Central memory CD4-positive, alpha-beta T cell (primary cell): ENCODE data around the gene RPH3AL.
"Not testable (repeated sequence)": the region's sequence is repeated elsewhere in the genome, so short reads cannot be mapped to it uniquely, and the experiment has no call there.

Experiments used
- DNase-seq: peaks from one replicate; pipeline ENCODE4 v3.0.0; 2022

Gene RPH3AL

DNA sequence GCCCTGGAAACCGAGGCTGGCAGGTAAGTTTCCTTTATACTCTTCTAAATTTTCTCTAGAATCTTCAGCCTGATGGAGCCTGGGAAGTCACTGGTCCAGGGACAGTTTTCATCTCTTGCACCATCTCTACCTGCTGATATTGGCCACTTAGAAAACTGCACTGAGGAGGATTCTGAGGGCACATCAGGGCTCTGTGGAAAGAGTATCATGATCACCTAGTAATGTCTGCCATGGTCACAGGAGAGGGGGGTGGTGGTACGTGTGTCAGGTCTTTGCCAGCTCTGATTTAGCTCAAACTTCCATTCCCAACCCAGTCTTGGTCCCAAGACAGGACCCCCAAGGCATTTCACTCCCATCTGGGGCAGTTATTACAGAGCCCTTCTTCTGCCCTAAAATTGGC lies 136.0 kb downstream of the RPH3AL start:
- DNase-seq: no peak

DNA sequence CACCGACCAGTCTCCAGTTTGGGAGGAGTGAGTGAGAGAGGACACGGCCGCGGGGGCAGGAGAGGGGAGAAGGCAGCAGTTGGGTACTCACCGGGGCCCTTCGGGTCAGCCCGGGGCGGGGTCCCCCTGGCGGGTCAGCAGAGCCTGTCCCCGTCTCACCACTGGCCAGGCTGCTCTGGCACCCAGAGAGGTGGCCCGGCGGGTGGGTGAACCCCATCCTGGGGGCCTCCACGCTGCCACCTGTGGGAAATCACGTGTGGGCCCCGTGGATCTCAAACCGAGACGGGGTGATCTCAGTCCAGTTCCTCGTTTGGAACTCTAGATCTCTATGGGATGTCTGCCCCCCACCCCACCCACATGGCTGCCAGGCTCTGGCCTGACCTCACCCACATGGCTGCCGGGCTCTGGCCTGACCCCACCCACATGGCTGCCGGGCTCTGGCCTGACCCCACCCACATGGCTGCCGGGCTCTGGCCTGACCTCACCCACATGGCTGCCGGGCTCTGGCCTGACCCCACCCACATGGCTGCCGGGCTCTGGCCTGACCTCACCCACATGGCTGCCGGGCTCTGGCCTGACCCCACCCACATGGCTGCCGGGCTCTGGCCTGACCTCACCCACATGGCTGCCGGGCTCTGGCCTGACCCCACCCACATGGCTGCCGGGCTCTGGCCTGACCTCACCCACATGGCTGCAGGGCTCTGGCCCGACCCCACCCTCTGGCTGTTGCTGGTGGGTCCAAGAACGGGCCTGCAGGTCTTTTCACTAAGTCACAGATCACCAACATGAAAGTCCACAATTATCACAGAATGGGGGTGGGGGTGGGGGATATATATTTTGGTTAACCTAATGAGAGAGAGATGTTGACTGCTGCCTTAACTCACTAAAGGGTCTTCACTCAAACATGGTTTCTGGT lies 136.8 kb downstream of the RPH3AL start:
- not testable (repeated sequence) for DNase-seq

DNA sequence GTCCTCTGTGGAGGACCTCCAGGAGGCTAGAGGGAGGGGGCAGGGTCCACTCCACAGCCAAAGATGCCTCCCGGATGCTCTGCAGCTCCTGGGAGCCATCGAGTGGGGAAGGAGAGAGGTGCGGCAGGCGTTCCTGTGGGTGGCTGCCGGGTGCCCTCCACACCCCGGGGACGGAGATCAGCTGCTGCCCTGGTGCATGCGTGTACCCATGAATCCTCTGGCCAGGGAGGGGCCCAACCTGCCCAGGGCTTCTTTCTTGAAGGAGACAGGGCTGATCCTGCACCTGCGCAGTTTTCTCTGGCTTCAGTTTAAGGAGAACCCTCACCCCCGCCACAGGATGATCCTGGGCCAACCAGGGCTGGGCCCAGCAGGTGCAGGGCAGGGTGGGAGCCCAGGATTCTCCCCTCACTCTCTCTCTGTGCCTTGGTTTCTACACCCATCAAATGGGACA lies 137.7 kb downstream of the RPH3AL start:
- DNase-seq: no peak

DNA sequence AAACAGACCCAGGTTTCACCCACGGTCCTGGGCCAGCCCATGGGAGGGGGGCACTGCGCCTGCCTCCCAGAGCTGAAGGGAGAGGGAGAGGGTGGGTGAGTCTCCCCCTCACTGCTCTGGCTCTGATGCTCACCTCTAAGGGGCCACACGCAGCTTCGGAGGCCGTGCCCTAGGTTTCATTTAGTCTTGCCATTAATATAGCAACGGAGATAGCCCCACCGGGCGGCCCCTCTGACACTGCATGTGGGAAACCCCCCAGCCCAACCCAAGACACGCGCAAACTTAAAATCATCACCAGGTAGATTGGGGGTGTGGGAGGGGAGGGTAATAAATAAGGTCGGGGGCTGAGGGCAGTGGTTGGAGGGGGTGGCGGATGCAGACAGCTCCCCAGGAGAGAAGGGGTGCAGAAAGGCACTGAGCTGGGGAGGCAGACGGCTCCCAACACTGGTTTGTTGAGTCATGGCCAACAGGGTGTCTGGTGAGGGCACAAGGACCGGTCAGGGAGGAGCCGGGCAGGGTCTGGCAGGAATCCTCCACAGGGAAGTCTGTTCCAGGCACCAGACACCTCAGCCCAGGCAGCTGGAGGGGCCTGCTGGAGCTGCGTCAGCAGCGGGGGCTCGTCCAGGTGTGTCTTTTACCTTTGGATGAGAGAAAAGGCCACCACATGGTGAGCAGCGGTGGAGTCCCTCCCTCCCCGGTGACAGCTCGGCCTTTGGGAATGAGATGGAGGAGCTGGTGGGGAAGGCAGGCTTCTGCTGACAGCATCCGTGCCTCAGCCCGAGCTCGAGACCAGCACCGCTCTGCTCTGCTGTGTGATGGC lies 139.1 kb downstream of the RPH3AL start:
- DNase-seq: no peak

DNA sequence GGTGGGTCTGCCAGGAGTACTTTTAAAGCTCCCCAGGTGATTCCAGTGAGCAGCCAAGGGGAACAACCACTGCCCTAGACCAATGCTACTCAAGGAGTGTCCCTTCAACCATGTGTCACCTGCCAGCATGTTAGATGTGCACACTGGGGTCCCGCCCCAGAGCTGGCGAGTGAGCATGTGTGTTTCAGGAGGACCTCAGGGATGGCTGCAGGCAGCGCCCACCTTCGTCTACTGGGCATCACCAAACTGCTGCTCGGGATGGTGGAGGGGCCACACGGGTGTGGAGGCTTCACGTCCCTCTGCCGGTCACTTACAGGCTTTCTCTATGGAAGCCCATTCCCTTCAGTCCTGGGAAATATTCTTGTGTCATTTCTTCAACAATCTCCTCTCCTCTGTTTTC lies 142.2 kb downstream of the RPH3AL start:
- DNase-seq: no peak

DNA sequence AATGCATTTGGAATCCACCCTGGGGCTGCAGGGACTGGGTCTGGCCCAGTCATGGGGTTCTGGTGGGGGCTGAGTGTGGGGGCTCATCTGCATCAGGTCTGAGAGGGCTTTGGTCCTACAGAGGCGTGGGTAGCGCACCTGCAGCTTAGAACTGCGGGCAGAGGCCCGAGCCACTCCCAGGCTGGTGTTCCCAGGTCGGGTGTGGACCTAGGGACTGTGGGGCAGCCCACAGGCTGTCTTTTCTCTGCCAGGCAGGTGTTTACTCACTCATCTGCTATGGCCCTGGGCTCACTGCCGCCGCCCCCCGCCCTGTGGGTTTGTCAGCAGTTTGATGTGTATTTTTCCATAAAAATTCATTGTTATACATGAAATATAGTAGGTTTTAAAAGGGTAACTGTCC lies 144.2 kb downstream of the RPH3AL start:
- DNase-seq: no peak

DNA sequence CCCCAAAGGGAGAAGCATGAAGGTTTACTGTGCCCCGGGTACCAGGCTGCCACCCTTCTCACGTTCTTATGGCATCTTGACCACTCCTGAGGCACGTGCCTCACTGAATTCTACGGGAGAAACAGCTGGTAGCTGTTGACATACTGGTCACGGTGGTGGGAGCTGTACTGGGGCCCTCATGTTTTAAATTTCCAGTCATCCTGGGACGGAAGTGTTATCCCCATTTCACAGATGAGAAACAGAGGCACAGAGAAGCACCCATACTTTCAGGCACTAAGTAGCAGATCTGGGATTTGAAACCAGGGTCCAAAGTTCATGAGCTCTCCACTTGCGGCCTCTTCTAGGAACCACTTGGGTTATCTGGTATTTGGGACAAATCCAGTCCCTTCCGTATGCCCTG lies 144.8 kb downstream of the RPH3AL start:
- DNase-seq: no peak

DNA sequence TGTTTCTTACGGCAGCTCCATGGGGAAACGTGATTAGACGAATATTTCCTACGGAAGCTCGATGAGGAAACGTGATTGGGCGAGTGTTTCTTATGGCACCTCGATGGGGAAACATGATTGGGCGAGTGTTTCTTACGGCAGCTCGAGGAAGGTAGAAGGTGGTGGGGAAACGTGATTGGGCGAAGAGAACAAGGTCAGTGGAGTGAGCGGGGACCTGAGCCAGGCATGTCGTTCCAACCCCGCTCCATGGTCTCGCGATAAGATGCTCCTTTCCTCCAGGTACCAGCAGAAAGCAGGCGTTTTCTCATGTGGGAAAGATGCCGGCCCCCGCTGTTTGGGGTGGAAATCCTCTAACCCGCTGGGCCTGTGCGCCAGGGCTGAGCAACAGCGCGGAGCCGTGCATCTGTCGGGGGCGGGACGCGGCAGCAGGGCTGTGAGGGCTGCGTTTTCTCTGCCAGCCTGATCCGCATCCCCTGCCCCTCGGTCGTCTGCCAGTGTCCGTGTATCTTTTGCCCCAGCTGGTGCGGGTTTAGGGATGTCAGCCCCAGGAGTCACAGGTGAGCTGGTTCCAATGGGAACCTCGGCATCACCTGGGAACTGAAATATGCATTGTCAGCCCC lies 145.6 kb downstream of the RPH3AL start:
- no peak for DNase-seq

DNA sequence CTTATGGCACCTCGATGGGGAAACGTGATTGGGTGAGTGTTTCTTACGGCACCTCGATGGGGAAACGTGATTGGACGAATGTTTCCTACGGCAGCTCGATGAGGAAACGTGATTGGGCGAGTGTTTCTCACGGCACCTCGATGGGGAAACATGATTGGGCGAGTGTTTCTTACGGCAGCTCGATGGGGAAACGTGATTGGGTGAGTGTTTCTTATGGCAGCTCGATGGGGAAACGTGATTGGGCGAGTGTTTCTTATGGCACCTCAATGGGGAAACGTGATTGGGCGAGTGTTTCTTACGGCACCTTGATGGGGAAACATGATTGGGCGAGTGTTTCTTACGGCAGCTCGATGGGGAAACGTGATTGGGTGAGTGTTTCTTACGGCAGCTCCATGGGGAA lies 146.1 kb downstream of the RPH3AL start:
- DNase-seq: not testable (repeated sequence)

DNA sequence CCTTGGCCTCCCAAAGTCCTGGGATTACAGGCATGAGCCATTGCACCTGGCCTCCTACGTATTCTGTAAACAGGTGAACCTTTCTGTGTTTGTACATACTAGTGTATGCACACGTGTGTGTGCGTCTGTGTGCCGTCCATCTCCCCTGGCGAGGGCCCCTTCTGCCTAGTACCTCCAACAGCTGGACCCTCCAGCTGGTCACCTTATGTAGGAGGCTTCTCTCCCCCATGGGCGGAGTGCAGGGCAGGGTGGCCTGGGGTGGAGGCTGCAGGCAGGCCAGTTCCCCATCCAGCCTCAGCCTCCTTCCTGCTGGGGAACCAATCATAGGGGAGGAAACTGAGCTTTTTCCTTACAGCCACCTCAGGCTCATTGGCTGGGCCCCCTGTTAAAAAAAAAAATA lies 146.8 kb downstream of the RPH3AL start:
- DNase-seq: no peak

DNA sequence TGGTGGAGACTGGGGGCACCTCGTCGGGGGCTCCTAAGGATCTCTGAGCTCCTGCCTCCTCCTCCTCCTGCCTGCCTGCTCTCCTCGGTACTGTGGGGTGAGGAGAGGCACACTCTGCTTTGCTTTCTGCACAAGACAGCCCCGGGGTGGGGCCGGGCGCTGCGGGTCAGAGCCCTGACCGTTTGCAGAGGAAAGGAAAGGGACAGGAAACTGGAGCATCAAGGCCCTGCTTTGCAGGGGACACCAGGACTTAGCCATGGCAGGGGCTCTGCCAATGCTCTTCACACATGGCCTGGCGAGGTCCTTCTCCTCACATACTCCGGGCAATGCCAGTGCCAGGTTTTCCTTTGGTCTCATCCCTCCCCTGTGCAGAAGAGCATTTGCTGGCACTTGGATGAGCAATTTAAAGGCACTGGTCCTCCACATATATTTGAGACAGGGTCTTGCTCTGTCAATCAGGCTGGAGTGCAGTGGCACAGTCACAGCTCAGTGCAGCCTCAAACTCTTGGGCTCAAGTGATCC lies 147.4 kb downstream of the RPH3AL start:
- no peak for DNase-seq

DNA sequence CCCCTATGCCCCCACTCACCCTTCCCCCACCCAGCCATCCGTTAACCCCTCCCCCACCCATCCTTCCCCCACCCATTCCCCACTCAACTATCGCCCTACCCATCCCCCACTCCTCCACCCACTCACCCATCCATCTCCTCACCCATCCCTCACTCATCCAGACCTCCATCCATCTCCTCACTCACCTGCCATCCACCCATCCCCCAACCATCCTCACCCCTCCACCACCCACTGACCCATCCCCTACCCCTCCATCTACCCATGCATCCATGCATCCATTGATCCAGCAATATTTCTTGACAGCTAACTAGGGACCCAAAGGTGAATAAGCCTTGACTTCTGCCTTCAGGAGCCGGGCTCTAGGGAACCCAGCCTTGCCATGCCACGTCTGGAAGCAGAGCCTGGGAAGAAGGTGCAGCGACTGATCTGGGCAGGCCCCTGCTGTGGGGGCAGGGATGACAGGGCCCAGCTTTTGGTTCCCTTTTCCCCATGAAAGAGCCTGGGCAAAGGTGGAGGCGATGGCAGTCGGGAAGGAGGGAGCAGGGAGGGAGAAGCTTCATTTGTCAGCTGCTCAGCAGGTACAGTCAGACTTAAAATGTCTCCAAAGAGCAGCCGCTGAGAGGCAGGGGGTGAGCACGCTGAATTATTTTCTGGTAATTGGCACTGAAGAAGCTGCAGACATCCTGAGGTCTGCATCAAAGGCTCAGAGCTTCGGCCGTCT lies 148.0 kb downstream of the RPH3AL start:
- no peak for DNase-seq

DNA sequence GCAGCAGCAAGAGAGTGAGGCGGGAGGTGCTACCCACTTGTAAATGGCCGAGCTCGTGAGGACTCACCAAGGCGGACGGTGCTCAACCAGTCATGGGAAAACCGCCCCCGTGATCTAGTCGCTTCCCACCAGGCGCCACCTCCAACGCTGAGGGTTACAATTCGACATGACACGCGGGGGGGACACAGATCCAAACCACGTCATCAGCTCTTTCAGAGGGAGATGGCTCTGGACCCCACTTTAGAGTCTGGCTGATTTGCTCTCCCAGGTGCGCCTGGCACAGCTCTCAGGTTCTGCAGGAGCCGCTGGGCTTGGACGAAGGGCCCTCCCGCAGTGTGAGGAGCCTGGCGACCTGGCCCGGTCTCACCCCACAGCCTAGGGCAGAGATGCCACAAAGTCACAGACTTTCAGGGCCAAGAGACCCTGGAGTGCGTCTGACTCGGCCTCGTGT lies 150.1 kb downstream of the RPH3AL start:
- DNase-seq: no peak

DNA sequence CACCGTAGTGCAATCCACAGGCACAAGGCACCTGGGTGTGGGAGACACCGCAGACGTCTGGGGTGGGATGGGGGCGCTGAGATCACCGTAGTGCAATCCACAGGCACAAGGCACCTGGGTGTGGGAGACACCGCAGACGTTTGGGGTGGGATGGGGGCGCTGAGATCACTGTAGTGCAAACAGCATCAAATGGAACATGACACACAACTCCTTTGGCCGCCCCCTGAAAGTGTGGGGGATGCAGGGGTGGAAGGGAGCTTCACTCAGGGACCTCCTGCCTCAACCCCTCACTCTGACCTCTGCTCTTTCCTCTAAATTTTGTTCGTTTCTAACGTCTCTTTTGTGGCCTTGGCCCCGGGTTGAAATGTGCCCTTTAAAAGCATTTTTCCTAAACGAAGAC lies 150.9 kb downstream of the RPH3AL start:
- not testable (repeated sequence) for DNase-seq

DNA sequence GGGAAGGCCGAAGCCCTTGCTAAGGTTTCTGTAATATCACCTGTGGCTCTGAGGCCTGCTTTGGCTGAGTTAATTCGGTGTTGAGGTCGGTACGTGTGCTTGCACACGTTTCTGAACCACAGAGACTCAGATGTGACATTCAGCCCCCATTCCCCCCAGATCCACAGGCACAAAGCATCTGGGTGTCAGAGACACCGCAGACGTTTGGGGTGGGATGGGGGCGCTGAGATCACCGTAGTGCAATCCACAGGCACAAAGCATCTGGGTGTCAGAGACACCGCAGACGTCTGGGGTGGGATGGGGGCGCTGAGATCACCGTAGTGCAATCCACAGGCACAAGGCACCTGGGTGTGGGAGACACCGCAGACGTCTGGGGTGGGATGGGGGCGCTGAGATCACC lies 151.3 kb downstream of the RPH3AL start:
- not testable (repeated sequence) for DNase-seq

DNA sequence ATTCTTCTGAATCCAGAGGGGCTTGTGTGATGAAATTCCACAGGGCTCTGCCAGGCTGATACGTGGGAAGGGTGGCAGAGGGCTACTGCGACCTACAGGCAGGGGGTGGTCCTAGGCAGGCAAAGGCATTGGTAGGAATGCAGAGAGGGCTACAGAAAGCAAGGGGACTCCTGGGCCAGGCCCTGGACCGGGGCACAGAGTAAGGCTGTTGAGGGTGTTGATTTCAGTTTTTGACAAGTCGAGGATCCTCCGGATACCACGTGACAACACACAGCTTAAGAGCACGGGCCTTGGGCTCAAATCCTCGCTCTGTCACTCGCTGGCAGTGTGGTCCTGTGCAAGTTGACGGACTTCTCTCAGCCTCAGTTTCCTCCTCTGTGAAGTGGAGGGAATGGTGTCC lies 152.0 kb downstream of the RPH3AL start:
- no peak for DNase-seq

DNA sequence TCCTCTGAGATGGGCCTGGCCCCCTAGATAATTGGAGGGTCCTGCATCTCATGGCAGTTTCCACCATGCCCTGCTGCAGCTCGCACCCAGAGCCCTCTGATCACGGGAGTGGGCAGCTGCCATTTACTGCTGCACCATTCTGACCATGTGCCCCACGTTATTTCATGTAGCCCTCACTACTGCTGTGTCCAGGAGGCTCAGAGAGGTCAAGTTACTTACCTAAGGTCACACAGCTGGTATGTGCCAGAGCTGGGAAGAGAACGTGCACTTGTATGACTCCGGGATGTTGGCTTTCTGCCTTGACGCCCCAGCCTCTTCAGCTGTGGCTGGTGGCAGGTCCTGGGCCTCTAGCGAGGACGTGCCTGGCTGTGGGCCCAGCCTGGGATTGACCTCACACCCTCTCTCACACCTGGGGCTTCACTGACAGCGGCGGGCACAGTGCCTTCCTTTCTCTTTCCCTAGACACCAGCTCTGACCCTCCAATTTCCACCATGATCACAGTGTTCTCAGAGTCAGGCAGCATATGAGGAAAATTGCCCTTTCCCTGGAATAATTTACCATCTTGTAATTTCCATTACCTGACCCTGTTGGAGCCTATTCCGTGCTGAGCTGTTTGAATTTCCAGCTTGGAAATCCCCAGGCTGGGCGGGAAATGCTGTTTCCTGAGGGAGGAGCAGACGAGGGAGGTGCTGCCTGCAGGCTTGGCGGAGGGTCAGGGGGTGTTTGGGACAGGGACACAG lies 152.6 kb downstream of the RPH3AL start:
- DNase-seq: no peak

DNA sequence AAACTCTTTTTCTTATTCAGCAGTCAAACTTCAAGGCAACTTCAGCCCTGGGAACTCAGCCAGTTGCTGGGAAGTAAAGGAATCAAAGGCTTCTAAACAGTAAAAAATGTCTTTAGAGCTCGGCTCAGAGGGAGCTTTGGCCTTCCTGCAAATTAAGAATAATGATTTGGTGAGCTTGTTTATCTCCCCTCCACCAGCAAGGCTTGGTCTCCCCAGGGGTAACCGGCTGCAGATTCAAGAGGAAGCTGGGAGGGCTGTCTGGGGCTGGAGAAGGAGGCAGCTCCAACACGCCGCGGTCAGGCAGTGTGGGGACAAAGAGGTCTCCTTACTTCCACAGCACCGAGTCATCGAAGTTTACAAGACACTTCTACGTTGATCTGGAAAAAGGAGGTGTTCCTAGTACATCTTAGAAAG lies 153.4 kb downstream of the RPH3AL start:
- no peak for DNase-seq

DNA sequence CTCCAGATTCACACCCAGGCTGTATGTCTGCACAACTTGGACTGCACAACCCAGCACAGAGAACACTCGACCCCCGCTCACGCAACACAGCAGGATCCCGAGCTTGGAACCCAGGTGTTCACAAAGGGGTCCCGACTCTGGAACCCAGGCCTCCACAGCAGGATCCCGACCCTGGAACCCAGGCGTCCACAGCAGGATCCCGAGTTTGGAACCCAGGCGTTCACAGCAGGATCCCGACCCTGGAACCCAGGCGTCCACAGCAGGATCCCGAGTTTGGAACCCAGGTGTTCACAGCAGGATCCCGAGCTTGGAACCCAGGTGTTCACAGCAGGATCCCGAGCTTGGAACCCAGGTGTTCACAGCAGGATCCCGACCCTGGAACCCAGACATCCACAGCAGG lies 154.4 kb downstream of the RPH3AL start:
- DNase-seq: not testable (repeated sequence)

DNA sequence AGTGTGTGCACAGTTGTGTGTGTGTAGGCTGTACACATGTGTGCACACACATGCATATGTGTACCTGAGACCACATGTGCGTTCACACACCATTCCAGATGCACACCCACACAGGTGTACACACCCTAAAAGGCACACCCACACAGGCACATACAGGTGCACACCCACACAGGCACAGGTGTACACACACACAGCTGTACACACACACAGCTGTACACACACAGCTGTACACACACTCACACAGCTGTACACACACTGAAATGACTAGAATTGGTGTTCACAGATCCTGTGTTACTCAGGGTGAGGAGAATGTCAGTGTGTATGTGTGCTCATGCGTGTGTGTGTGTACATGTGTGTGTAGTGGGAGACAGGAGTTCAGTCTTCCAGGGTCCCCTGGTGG lies 155.3 kb downstream of the RPH3AL start:
- DNase-seq: no peak

DNA sequence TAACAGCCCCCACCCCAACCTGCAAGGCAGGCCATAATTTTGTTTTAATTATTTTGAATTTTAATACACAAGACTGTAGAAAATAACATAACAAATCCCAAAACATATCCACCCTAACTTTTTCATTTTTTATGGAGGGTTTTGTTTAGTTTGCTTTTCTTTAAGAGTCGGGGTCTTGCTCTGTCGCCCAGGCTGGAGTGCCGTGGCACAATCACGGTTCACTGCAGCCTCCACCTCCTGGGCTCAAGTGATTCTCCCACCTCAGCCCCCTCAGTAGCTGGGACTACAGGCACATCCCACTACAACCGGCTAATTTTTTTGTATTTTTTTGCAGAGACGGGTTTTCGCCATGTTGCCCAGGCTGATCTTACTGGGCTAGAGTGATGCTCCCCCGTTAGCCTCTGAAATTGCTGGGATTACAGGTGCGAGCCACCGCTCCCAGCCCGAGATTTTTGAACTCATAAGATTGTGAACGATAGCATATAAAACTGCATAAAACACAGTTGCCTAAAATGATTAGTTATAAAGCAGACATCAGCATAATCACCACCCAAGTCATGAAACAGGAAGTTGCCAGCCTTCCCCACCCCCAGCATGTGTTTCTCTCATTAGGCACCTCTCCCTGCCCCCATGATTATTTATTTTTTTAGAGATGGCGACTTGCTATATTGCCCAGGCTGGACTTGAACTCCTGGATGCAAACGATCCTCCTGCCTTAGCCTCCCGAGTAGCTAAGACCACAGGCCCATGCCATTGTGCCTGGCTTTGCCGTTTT lies 157.6 kb downstream of the RPH3AL start:
- DNase-seq: no peak
